Stimulated activated CD4-positive, alpha-beta T cell treated with anti-CD3 and anti-CD28 coated beads, Interleukin-1b, Interleukin-23, amount 100 ng/mL, for 4 hours (primary cell): Measurements from ENCODE around the gene SLC39A8.
"Not testable (repeated sequence)": the region's sequence is repeated elsewhere in the genome, so short reads cannot be mapped to it uniquely, and the experiment has no call there.

Source experiments
- DNase-seq, 2 donors: peaks; one replicate each; pipeline ENCODE4 v3.0.0-alpha.2; 2020; ENCODE audit warnings: low read depth in 2 of 2

SLC39A8 gene

DNA sequence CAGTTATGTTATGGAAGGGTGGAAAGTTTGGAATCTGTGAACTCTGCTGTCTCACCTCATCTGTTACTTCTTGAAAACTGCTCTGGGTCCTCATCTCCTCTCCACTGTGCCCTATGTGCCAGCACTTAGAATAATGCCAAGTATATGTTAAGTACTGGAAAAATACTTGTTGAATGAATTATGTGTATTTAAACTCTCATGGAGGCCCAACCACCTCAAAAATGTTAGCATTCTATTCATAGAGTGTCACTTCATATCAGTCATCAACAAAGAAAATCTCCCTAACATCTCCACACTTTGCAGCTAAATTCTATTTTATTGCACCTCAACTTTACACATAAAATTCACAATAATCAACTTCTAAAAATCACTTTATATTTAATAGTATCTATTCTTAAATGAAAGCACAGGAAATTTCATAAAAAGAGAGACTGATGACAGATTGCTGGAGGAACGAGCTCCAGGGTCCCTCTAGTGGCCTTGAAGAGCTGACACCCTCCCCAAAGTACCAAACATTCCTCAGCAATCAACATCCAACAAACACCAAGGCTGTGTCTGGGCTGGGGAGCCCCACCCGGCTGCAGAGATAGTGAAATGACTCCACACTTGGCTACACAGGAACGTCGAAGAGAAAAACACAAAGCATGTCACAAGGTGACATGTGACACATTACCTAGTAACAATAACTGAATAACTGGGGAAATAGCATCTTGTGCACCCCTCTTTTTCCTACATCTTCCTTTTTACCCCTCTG, 45.8 kb downstream of the SLC39A8 start:
- DNase-seq: no peak

DNA sequence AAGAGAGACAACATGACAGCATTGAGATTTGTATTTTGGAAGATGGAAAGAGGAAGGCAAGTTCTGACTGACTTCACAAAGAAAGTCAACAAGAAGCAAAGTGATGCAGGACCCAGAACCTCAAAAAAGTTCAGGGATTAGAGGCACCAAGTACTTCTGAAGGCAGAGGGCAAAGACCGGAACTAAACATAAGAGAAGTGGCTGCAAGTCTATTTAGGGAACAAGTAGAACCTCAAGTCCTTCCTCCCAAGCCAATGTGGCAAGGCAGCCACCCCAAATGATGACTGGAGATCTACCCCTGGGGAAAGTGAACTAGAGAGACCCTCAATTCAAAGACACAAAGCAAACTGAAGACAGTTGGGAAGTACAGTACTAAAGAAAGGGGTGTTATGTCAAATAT, 46.6 kb downstream of the SLC39A8 start:
- no peak for DNase-seq

- no peak for DNase-seq
Observed at GRCh38 chr4:102295153-102295862, 50.0 kb downstream of the SLC39A8 start.

DNA sequence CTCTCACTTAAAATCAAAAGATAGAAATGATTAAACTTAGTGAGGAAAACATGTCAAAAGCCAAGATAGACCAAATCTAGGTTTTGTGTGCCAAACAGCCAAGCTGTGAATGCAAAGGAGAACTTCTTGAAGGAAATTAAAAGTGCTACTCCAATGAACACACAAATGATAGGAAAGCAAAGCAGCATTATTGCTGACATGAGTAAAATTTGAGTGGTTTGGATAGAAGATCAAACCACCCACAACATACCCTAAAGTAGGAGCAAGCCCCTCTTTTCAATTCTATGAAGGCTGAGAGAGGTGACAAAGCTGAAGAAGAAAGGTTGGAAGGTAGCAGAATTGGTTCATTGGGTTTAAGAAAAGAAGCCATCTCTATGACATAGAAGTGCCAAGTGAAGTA, 56.8 kb downstream of the SLC39A8 start:
- DNase-seq: no peak

- no peak for DNase-seq
Observed at GRCh38 chr4:102285831-102286230, 59.5 kb downstream of the SLC39A8 start.

- DNase-seq: no peak
Observed at GRCh38 chr4:102281171-102281839, 64.0 kb downstream of the SLC39A8 start.

DNA sequence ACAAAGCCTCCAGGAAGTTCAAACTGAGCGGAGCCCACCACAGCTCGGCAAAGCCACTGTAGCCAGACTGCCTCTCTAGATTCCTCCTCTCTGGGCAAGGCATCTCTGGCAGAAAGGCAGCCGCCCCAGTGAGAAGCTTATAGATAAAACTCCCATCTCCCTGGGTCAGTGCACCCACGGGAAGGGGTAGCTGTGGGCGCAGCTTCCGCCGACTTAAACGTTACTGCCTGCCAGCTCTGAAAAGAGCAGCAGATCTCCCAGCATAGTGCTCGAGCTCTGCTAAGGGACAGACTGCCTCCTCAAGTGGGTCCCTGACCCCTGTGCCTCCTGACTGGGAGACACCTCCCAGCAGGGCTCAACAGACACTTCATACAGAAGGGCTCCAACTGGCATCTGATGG, 72.0 kb downstream of the SLC39A8 start:
- not testable (repeated sequence) for DNase-seq

DNA sequence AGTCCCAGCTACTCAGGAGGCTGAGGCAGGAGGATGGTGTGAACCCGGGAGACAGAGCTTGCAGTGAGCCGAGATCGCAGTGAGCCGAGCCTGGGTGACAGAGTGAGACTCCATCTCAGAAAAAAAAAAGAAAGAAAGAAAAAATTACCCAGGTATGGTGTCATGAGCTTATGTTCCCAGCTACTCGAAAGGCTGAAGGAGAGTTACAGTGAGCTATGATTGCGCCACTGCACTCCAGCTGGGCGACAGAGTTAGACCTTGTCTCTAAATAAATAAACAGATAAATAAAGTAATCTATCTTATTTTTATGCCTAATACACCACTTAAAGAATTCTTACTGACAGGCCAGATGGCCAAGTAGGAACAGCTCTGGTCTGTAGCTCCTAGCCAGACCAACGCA, 73.0 kb downstream of the SLC39A8 start:
- DNase-seq: no peak

GRCh38 chr4:102268355-102268754, 76.9 kb downstream of the SLC39A8 start:
- DNase-seq: no peak

GRCh38 chr4:102263024-102263787, 82.1 kb downstream of the SLC39A8 start:
- DNase-seq: peak in 1 of 2 donors; percentile 0

- no peak for DNase-seq
Observed at GRCh38 chr4:102259702-102260101, 85.6 kb downstream of the SLC39A8 start.

DNA sequence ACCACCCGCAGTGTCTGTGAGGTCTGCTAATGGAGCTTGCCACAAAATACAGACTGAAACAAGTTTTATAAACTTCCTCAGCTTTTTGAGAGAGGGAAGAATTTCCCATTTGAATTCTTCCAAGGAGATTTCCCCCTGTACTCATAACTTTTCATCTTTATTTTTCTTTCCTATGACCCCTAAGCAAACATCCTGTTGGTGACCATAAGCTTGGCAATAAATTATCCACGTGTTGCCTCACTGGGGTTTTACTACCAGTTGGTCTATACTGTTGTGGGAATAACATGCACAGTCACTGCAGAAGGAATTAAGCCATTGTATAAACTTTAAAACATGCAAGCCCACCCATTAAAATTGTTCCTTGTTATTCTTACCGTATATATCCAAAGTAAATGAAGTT, 86.2 kb downstream of the SLC39A8 start:
- DNase-seq: no peak

DNA sequence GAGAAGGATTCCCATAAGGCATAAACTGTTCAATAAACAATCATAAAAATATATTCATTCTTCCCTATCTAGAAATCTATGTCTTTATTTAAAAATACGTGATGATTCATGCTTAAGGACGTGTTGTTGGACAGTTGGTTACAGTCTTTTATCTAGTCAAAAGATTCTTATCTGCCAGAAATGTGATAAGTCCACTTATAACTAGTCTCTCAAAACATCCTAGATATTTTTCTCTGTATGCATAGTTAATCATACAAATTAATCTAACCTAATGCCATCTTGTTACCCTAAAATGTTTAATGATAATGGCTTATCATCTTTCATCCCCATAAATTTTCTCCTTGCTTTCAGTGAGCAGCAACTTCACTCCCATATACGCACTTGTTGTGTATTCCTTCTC, 89.0 kb downstream of the SLC39A8 start:
- DNase-seq: no peak

DNA sequence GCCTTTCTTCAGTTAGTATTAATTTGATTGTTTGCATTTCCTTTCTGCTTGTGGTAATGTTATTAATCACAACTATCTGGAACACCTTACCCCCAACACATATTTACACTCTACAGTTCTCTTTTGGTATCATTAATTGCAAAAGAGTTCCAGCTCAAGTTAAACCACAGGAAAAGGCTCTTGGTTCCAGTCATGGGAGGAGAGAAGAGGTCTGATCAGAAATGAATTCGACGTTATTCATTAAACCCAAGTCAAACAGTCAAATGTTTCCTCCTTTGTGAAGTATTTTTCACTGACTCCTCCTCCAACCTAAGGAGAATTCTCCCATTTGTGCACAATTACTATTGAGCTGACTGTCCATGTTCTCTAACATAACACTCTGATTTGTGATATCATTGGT, 91.4 kb downstream of the SLC39A8 start:
- DNase-seq: no peak

DNA sequence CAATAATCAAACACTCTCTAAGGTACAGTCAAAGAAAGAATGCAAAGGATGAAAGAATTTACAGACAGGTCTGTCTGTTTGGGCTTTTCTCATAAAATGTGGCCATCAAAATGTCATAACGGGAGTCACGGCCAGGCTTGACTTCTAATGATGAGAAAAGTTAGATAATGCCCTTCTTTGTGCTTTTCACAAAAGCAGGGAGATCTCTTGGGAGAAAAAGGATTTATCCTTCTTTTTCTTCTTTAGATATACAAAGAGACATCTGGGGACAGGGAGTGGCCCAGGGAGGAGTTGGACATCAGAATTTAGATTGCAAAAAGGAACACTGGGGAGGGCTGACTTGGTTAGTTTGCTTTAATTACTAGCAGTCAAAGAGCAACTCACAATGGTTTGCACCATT, 93.1 kb downstream of the SLC39A8 start:
- no peak for DNase-seq

GRCh38 chr4:102250341-102250740, 94.9 kb downstream of the SLC39A8 start:
- DNase-seq: no peak

DNA sequence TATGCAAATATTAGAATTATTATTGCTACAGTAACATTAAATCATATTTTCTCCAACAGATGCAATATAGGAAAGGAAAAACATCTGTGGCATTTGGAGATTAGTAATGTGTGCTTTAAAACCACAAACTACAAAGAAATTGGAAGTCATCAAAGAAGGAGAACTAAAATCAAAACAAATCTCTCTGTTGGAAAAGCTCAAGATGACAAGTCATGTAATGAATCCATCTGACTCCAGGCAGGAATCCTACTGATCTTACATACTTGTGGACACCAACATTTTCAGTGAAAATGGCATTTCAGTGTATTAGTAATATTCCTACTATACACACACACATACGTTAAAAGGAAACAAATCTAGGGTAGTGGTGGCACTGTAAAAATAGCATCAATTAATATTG, 98.2 kb downstream of the SLC39A8 start:
- no peak for DNase-seq

DNA sequence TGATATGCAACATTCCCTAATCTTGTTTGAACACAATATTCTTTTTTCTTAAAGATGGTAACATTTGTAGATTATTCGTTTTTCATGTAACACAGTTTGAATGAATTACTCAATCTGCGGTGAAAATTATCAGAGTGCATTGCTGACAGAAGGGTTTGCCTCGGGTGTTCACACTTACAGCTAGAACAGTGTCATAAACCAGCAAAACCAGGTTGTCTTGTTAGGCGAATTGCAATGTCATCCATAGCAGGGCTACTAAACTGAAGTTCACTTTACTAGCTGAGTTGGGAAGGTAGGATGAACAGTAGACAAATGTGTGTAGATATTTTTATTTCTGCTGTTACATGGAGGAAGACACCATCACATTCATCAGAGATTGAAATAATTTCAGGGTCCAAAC, 98.9 kb downstream of the SLC39A8 start:
- DNase-seq: no peak

GRCh38 chr4:102244878-102245535, 100.3 kb downstream of the SLC39A8 start:
- no peak for DNase-seq

DNA sequence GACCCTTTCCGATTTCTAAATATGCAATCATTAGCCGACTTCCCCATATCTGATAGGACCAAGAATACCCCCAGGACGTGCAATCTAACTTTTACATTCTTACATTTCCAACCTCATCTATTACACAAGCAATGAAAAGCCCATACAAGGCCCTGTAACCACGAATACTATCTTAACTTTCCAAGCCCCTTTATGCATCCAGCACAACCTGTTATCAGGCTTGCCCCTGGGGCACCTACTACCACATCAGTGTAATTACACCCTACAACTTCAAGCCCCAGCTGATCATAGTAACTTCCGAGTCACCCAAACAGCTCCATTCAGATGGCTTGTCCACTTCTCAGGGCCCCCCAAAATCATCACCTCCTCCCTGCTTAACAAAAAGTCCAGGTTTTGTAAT, 102.0 kb downstream of the SLC39A8 start:
- DNase-seq: not testable (repeated sequence)

DNA sequence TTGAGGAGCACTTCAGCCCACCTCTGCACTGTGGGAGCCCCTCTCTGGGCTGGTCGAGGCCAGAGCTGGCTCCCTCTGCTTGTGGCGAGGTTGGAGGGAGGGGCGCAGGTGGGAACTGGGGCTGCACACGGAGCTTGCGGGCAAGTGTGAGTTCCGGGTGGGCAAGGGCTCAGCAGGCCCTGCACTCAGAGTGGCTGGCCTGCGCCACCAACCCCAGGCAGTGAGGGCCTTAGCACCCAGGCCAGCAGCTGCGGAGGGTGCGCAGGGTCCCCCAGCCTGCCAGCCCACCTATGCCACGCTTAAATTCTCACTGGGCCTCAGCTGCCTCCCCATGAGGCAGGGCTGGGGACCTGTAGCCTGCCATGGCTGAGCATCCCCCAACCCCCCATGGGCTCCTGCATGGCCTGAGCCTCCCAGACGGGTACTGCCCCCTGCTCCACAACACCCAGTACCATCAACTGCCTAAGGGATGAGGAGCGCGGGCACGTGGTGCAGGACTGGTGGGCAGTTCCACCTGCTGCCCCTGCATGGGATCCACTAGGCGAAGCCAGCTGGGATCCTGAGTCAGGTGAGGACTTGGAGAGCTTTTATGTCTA, 110.9 kb downstream of the SLC39A8 start:
- DNase-seq: no peak
